ENCODE results near the gene BRD3OS. TPM values are rescaled to one million over a fixed set of nuclear protein-coding genes. Genes with fewer than 3 reads are reported as not detected.

The BRD3OS gene
- total and polyA plus RNA-seq, 2 experiments from 2014 or later, result 36.3 to 36.6 TPM

DNA sequence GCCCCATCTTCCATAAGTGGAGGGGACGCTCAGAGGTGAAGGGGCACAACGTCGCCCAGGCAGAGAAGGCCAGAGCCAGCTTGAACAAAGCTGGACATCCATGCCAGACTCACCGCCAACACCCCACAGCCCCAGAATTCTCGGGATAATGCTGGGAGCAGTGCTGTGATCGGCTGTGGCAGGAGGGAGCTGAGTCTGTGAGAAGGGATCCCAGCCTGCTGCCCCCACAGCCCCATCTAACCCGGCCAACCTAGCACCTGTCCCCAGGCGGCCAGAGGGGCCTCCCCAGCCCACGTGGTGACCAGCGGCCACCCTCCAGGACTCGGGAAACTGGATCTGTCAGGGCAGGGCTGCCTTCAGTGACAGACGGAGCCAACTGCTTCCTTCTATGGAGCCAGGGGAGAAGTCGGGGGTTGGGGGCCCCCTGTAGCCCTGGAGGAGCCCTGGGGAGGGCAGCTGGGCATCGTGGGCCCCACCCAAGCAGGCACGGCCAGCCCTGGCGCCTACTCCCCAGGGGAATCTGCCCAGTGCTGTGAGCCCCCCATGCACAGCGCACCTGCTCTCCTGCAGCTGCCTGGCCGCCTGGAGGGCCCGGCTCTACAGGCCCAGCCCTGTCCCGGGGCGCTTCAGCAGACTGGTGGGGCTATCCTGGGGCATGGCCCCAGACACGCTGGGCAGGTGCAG is 36.5 kb downstream of the BRD3OS start:
- TF ChIP-seq EZH2 (IDR thresholded peaks at IDR 0.05; ENCODE audit: insufficient read depth, poor library complexity, severe bottlenecking) (no peak), EZH2phosphoT487 (IDR thresholded peaks at IDR 0.05; ENCODE audit: insufficient read depth, low read depth) (no peak)
- 74 to 78% methylated on average over 16 to 22 of the region's 22 CpGs for WGBS, 2 experiments (ENCODE audit: low coverage in 1 of 2, low lambda C conversion rate in 2 of 2, missing lambda C conversion rate in 2 of 2)
- Histone ChIP-seq H3K4me2 (ENCODE audit: unreplicated experiment) (no peak overlapping the region), H4K20me1 (ENCODE audit: insufficient read depth) (peaks cover 12% of the 10 kb centered on the region), H3K4me1 (ENCODE audit: insufficient read depth) (peaks cover 7% of the 10 kb centered on the region; the same call in 1 of the 2 replicates), H3K36me3 (ENCODE audit: low read depth) (no peaks in the 10 kb centered on the region), H2AFZ (no peak overlapping the region), H3K9me2 (ENCODE audit: insufficient read depth) (no peaks in the 10 kb centered on the region), H3K27ac (no peak overlapping the region), H3K9ac (no peak overlapping the region), H3F3A (ENCODE audit: insufficient read depth) (peaks cover 19% of the 10 kb centered on the region), H3K9me3 (ENCODE audit: low read depth) (no peaks in the 10 kb centered on the region), H3K27me3 (replicated peaks; ENCODE audit: insufficient read depth) (no peaks in the 10 kb centered on the region), H3K4me3 (no peak overlapping the region), H3K79me2 (ENCODE audit: insufficient read depth) (peaks cover 100% of the 10 kb centered on the region)
- no peak for DNase-seq
- in situ Hi-C loops (cut with MboI), result no loop called here

DNA sequence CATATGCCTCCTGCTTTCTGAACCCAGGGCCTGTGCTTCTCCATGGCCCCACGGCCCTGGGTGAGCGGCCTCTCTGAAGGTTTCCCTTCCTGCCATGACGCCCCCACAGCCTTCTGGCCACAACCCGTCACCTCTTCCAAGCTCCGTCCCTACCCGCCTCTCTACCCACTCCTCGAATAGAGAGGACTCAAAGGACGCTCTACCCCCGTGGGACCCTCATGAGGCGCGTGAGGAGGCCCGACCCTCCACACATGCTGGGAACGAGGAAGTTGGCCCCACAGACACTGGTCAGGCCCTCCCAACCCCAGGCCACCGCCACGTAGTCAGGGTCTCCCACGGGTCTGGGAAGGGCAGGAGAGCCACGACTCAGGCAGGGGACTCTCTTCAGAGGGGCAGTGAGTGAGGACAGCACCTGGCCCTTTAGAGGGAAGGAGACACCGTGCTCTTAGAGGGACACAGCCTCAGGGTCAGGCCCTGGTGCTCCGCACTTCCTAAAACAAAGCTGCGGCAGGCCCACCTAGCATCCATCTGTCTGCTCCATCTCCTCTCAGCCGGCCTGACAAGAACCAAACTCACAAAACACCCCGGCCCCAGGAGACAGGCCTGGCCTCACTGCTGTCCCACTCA is 37.3 kb downstream of the BRD3OS start:
- H2AFZ ChIP-seq, result no peak overlapping the region
- peaks cover 19% of the 10 kb centered on the region for H3F3A ChIP-seq (ENCODE audit: insufficient read depth)
- H3K9ac ChIP-seq, result no peak overlapping the region
- no peaks in the 10 kb centered on the region for H3K9me2 ChIP-seq (ENCODE audit: insufficient read depth)
- H3K79me2 ChIP-seq (ENCODE audit: insufficient read depth), result peaks cover 96% of the 10 kb centered on the region
- TF ChIP-seq EZH2phosphoT487 (IDR thresholded peaks at IDR 0.05; ENCODE audit: insufficient read depth, low read depth) (no peak), EZH2 (IDR thresholded peaks at IDR 0.05; ENCODE audit: insufficient read depth, poor library complexity, severe bottlenecking) (no peak)
- no peaks in the 10 kb centered on the region for H3K9me3 ChIP-seq (ENCODE audit: low read depth)
- no peaks in the 10 kb centered on the region for H3K27me3 ChIP-seq (replicated peaks; ENCODE audit: insufficient read depth)
- peaks cover 12% of the 10 kb centered on the region for H4K20me1 ChIP-seq (ENCODE audit: insufficient read depth)
- no peak for DNase-seq
- in situ Hi-C loops (cut with MboI), result no loop called here
- H3K36me3 ChIP-seq (ENCODE audit: low read depth), result no peaks in the 10 kb centered on the region
- WGBS, 2 experiments (ENCODE audit: low coverage in 1 of 2, low lambda C conversion rate in 2 of 2, missing lambda C conversion rate in 2 of 2), result 82 to 83% methylated on average over 21 to 22 of the region's 22 CpGs
- H3K4me3 ChIP-seq, result no peak overlapping the region
- peaks cover 7% of the 10 kb centered on the region; the same call in 1 of the 2 replicates for H3K4me1 ChIP-seq (ENCODE audit: insufficient read depth)
- H3K27ac ChIP-seq, result no peak overlapping the region
- no peak overlapping the region for H3K4me2 ChIP-seq (ENCODE audit: unreplicated experiment)

DNA sequence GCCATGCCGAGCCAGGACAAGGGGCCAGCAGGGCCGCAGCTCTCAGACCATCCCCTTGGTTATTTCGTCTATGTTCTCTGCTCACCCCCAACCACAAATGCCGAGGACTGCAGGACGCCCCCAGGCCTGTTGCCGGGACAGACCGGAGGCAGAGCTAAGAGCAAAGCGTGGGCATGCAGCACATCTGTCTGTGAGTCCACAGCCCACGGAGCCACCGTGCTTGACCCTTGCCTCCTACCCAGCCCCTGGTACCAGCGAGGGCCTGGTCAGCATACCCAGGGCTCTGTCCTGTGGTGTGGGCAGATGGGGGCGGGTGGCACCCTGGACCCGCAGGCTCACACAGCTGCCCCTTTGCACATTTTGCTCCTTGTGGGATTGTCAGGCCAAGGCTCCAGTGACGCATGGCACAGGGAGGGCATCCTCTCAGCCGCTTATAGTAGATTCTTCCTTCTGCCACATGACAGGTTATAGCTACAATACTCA is 37.8 kb downstream of the BRD3OS start:
- Histone ChIP-seq H3K9me2 (ENCODE audit: insufficient read depth) (no peaks in the 10 kb centered on the region), H3K27ac (no peak overlapping the region), H3F3A (ENCODE audit: insufficient read depth) (peaks cover 19% of the 10 kb centered on the region), H3K36me3 (ENCODE audit: low read depth) (no peaks in the 10 kb centered on the region), H3K4me1 (ENCODE audit: insufficient read depth) (peaks cover 7% of the 10 kb centered on the region; the same call in 1 of the 2 replicates), H3K27me3 (replicated peaks; ENCODE audit: insufficient read depth) (no peaks in the 10 kb centered on the region), H4K20me1 (ENCODE audit: insufficient read depth) (peaks cover 12% of the 10 kb centered on the region), H3K9me3 (ENCODE audit: low read depth) (no peaks in the 10 kb centered on the region), H2AFZ (no peak overlapping the region), H3K9ac (no peak overlapping the region), H3K79me2 (ENCODE audit: insufficient read depth) (peaks cover 90% of the 10 kb centered on the region), H3K4me2 (ENCODE audit: unreplicated experiment) (no peak overlapping the region), H3K4me3 (no peak overlapping the region)
- no peak for DNase-seq
- in situ Hi-C loops (cut with MboI), result no loop called here
- 90 to 96% methylated on average over 14 to 15 of the region's 15 CpGs for WGBS, 2 experiments (ENCODE audit: low coverage in 1 of 2, low lambda C conversion rate in 2 of 2, missing lambda C conversion rate in 2 of 2)
- TF ChIP-seq EZH2 (IDR thresholded peaks at IDR 0.05; ENCODE audit: insufficient read depth, poor library complexity, severe bottlenecking) (no peak), EZH2phosphoT487 (IDR thresholded peaks at IDR 0.05; ENCODE audit: insufficient read depth, low read depth) (no peak)

DNA sequence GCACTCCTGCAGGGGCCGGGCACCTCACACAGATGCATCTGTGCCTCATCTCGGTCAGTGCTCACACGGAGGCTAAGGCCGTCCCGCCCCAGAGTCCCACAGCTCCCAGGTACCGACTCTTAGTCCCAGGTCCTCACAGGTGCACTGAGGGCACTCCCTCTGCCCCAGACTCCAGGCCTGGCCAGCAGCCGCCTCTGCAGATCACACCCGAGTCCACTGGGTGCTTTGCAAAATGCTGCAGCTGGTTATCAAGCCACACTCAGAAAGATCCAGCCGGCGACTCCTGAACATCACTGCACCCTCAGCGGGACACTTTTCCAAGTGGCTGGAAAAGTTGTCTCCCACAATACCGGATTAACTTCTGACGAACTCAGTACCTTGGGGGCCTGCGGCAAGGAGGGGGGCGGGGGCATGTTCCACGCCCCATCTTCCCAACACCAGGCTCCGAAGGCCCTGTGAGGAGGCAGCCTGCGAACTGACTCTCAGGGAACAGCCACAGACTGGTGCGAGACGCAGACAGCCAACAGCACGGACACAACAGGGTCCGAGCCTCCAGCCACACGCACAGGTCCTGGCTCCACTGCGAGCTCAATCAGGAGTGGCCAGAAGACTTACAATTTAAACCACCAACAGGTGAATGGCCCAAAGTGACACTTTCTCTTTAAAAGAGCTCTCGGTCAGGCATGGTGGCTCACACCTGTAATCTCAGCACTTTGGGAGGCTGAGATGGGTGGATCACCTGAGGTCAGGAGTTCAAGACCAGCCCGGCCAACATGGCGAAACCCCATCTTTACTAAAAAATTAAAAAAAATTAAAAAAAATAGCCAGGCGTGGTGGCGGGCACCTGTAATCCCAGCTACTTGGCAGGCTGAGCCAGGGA is 38.5 kb downstream of the BRD3OS start:
- Histone ChIP-seq H3K27ac (no peak overlapping the region), H3K79me2 (ENCODE audit: insufficient read depth) (peaks cover 84% of the 10 kb centered on the region), H3K9ac (no peak overlapping the region), H3K4me1 (ENCODE audit: insufficient read depth) (0 out of 2 replicates have a peak, but pooled peaks cover 7% of the 10 kb centered on the region), H3K27me3 (replicated peaks; ENCODE audit: insufficient read depth) (no peaks in the 10 kb centered on the region), H4K20me1 (ENCODE audit: insufficient read depth) (peaks cover 12% of the 10 kb centered on the region), H3K4me3 (no peak overlapping the region), H3K9me3 (ENCODE audit: low read depth) (no peaks in the 10 kb centered on the region), H3K36me3 (ENCODE audit: low read depth) (no peaks in the 10 kb centered on the region), H2AFZ (no peak overlapping the region), H3F3A (ENCODE audit: insufficient read depth) (peaks cover 19% of the 10 kb centered on the region), H3K4me2 (ENCODE audit: unreplicated experiment) (no peak overlapping the region), H3K9me2 (ENCODE audit: insufficient read depth) (no peaks in the 10 kb centered on the region)
- TF ChIP-seq EZH2phosphoT487 (IDR thresholded peaks at IDR 0.05; ENCODE audit: insufficient read depth, low read depth) (no peak), EZH2 (IDR thresholded peaks at IDR 0.05; ENCODE audit: insufficient read depth, poor library complexity, severe bottlenecking) (no peak)
- in situ Hi-C loops (cut with MboI), result no loop called here
- no peak for DNase-seq
- 88 to 90% methylated on average over 28 to 29 of the region's 29 CpGs for WGBS, 2 experiments (ENCODE audit: low coverage in 1 of 2, low lambda C conversion rate in 2 of 2, missing lambda C conversion rate in 2 of 2)
